Measurements from ENCODE around the gene CDC6. TPM values are rescaled to one million over a fixed set of nuclear protein-coding genes. Genes with fewer than 3 reads are reported as not detected.

The CDC6 gene
- total RNA-seq, 2 experiments from 2014 or later = 67.5 to 69.9 TPM

DNA sequence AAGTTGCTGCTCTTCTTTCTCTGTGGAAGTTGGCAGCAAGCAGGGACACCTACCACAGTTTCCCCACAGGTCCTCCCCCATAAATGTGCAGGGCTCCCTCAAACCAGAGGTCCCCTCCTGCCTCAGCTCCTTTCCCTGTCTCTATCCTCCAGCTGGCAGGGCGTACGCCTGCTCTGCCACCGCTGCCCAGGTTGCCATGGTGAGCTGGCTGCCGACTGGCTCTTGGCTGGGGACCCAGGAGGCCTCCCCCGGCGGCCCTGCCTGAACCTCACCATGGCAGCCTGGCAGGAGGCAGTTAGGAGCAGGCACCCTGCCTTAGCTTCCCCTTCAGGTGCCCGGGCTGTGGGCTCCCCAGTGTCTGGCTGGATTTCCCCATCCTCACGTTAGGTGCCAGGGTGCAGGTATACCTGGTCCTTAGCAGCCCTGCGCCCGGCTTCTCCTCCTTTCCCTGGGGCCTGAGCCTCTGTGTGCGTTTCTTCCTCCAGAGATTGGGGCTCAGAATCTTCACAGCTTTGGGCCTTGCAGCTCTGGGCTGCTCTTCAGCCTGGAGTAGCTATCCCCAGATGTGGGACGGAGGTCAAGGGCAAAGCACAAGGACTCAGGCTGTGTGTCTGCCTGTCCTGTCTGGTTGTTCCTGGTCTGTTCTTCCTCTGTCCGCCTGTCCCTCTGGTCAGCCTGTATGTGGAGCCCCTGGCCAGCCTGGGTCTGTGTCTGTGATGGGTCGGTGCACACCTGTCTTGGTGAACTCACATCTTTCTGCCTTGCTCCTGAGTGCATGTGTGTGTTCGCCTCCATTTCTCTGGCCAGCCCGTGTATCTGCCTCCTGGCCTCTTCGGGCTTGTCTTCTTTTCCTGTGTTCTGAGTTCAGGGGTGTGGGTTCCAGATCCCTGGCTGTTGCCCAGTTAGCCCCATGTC is 61.1 kb downstream of the CDC6 start:
- H3K9me3 Mint-ChIP-seq = no peaks in the 10 kb centered on the region
- ChIA-PET POLR2A (interaction anchor here (0.7 to 2.3 kb wide), 5 partner anchors 10 to 69 kb away, joined by 3 to 8 read pairs (median 4); partner anchors contain the start of gene TOP2A), CTCF (no interaction called here)
- DNase-seq = no peak
- no peak overlapping the region for H3K4me3 Mint-ChIP-seq
- H3K27ac Mint-ChIP-seq = peak overlapping the region; percentile 60
- H3K36me3 Mint-ChIP-seq (ENCODE audit: low read depth) = peaks cover 42% of the 10 kb centered on the region
- H3K4me1 Mint-ChIP-seq = peaks cover 67% of the 10 kb centered on the region
- H3K27me3 Mint-ChIP-seq = no peaks in the 10 kb centered on the region

DNA sequence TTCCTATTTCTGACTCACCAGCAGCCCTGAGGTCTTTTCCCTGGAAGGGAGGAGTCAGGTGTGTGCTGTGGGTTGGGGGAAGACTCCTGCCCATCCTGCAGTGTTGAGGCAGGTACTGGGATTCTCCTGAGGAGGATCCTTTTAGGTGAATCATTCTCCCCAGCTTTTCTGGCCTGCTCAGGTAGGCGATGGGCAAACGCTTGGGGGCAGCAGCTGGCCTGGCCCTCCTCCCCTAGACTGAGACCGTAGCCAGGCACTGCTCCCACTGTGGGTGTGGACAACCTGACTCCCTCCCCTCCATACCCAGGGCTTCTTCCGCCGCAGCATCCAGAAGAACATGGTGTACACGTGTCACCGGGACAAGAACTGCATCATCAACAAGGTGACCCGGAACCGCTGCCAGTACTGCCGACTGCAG is 61.8 kb downstream of the CDC6 start:
- Mint-ChIP-seq H3K9me3 (no peaks in the 10 kb centered on the region), H3K36me3 (ENCODE audit: low read depth) (peaks cover 39% of the 10 kb centered on the region), H3K4me1 (peaks cover 61% of the 10 kb centered on the region), H3K27me3 (no peaks in the 10 kb centered on the region), H3K27ac (peak overlapping the region; percentile 60), H3K4me3 (no peak overlapping the region)
- POLR2A ChIA-PET = no interaction called here
- no peak for DNase-seq
- CTCF ChIA-PET = no interaction called here

DNA sequence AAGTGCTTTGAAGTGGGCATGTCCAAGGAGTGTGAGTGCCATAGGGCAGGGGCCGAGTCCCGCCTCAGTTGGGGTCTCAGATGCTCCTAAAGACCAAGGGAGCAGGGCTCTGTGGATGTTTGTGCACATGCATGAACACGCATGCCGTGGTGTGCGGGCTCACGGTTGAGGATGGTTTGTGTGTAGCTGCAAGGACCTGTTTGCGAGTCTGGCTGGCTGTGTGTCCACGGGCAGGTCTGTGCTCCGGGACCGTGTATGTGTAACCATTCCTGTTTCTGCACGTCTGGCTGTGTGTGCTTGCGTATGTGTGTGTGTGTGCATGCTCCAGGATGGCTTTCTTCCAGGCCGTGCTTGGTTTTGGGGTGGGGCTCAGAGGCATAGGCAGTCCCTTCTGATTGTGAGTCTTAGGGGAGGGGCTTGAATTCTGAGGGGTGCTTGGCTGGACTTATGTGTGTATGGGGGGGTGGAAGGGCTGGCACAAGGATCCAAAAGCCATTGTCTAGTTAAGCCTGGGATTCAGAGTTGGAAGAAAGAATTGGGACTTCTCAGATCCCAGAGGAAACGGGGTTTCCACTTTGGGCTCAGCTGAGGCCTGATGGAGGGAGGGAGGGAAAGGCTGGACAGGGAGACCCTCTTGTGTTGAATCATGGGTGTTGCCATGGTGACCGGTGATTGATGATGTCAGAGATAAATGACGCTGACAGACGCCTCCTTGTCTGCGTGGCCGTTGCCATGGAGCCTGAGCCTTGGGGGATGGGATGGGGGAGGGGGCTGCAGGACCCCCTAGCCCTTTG is 62.4 kb downstream of the CDC6 start:
- Mint-ChIP-seq H3K9me3 (no peaks in the 10 kb centered on the region), H3K4me1 (peaks cover 55% of the 10 kb centered on the region), H3K36me3 (ENCODE audit: low read depth) (peaks cover 43% of the 10 kb centered on the region), H3K4me3 (no peak overlapping the region), H3K27me3 (no peaks in the 10 kb centered on the region), H3K27ac (peak overlapping the region; percentile 11)
- CTCF ChIA-PET = interaction anchor here (1.2 to 6.7 kb wide), 2 partner anchors 13 to 45 kb away, joined by 5 to 173 read pairs; partner anchors contain the start of gene RARA
- DNase-seq = no peak
- POLR2A ChIA-PET = no interaction called here

DNA sequence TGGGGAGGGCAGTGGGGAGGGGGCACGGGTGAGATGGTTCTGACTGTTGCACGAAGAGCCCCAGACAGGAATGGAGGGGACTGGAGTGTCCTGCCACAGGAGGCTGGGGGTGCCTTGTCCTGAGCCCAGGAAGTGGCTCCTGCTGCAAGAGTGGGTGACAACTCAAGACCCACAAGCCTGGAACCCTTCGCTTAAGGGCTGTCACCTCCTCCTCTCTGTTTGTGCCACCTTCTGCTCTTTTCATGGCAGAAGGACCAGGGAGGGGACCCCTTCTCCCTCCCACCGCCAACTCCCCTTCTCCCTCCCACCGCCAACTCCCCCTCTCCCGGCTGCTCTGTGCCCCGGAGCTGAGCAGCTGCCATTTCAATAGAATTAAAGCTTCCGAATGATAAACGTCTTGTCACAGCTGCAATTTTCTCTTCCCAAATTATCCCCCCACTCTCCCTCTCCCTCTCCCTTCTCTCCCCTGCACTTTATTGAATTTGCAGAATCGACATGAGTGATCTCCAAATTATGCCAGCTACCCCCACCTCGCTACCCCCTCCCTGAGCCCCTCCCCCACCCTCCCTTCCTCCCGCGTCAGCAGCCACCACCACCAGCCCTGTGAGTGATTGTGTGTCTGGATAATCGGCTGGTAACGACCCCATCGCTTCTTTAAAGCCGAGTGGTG is 63.1 kb downstream of the CDC6 start:
- no peak for DNase-seq
- CTCF ChIA-PET = interaction anchor here (1.2 to 6.7 kb wide), 2 partner anchors 12 to 46 kb away, joined by 5 to 173 read pairs; partner anchors contain the start of gene RARA
- peaks cover 49% of the 10 kb centered on the region for H3K36me3 Mint-ChIP-seq (ENCODE audit: low read depth)
- no peak overlapping the region for H3K4me3 Mint-ChIP-seq
- POLR2A ChIA-PET = interaction anchor here (1.0 to 5.1 kb wide), 2 partner anchors 48 to 130 kb away, joined by 3 to 35 read pairs; no protein-coding TSS in a partner anchor
- H3K27ac Mint-ChIP-seq = no peak overlapping the region
- H3K9me3 Mint-ChIP-seq = no peaks in the 10 kb centered on the region
- H3K4me1 Mint-ChIP-seq = peaks cover 49% of the 10 kb centered on the region
- H3K27me3 Mint-ChIP-seq = no peaks in the 10 kb centered on the region

DNA sequence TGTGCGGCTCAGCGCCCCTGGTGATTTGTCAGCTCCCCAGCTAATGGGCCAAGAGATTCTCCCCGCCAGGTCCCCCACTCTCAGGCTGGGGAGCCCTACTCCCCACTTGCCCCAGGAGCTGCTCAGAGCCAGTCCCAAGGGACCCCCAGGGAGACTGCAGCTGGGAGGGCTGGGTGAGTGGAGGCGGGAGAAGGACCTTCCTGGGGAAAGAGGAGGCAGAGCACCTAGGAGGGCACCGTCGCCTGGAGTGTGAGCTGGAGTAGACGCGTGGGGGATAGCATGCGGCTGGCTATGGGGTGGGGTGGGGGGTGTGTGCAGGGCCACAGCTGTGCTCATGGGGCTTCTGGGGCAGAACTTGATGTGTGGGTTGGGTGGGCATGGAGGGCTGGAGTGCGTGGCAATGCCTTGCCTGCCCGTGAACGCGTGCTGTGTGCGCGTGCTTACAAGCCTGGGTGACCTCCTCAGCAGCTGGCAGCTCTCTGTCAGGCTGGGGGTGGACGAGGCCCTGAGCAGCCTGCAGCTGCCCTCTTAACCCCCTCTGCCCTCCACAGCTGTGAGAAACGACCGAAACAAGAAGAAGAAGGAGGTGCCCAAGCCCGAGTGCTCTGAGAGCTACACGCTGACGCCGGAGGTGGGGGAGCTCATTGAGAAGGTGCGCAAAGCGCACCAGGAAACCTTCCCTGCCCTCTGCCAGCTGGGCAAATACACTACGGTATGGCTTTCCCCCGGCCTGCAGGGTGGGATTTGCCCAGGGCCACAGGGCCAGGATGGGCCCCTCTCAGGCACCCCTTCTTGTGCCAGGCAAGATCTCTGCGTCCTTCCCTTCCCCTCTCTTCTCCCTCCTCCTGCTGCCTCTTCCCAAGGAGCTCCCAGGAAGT is 63.9 kb downstream of the CDC6 start:
- no peaks in the 10 kb centered on the region for H3K27me3 Mint-ChIP-seq
- no peak for DNase-seq
- no peaks in the 10 kb centered on the region for H3K9me3 Mint-ChIP-seq
- H3K27ac Mint-ChIP-seq = no peak overlapping the region
- ChIA-PET POLR2A (interaction anchor here (0.8 to 5.1 kb wide), 5 partner anchors 28 to 129 kb away, joined by 3 to 35 read pairs (median 3); no protein-coding TSS in a partner anchor), CTCF (interaction anchor here (1.2 to 6.7 kb wide), 3 partner anchors 11 to 47 kb away, joined by 3 to 173 read pairs (median 5); partner anchors contain the start of gene RARA)
- peaks cover 42% of the 10 kb centered on the region for H3K4me1 Mint-ChIP-seq
- peaks cover 52% of the 10 kb centered on the region for H3K36me3 Mint-ChIP-seq (ENCODE audit: low read depth)
- no peak overlapping the region for H3K4me3 Mint-ChIP-seq

DNA sequence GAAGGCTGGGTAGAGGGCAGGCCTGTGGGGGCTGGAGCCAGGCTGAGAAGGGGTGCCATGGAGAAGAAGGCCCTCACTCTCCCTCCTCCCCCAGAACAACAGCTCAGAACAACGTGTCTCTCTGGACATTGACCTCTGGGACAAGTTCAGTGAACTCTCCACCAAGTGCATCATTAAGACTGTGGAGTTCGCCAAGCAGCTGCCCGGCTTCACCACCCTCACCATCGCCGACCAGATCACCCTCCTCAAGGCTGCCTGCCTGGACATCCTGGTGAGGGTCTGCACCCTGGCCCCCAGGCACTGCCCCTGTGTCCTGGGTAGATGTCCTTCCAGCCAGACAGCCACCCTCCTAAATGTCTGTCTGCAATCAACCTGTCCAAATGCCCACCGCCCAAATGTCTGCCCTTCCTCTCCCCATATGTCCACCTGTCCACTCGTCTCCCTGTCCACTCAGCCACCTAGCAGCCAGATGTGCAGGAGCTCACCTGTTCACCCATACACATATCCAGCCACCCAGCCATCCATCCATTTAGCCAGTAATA is 64.6 kb downstream of the CDC6 start:
- Mint-ChIP-seq H3K9me3 (no peaks in the 10 kb centered on the region), H3K4me1 (peaks cover 35% of the 10 kb centered on the region), H3K27me3 (no peaks in the 10 kb centered on the region), H3K4me3 (no peak overlapping the region), H3K27ac (no peak overlapping the region), H3K36me3 (ENCODE audit: low read depth) (peaks cover 50% of the 10 kb centered on the region)
- ChIA-PET POLR2A (interaction anchor here (0.8 to 5.1 kb wide), 4 partner anchors 29 to 109 kb away, joined by 3 to 35 read pairs (median 4); no protein-coding TSS in a partner anchor), CTCF (interaction anchor here (1.6 to 6.7 kb wide), 2 partner anchors 28 to 47 kb away, joined by 3 to 173 read pairs; partner anchors contain the start of gene RARA)
- DNase-seq = no peak

DNA sequence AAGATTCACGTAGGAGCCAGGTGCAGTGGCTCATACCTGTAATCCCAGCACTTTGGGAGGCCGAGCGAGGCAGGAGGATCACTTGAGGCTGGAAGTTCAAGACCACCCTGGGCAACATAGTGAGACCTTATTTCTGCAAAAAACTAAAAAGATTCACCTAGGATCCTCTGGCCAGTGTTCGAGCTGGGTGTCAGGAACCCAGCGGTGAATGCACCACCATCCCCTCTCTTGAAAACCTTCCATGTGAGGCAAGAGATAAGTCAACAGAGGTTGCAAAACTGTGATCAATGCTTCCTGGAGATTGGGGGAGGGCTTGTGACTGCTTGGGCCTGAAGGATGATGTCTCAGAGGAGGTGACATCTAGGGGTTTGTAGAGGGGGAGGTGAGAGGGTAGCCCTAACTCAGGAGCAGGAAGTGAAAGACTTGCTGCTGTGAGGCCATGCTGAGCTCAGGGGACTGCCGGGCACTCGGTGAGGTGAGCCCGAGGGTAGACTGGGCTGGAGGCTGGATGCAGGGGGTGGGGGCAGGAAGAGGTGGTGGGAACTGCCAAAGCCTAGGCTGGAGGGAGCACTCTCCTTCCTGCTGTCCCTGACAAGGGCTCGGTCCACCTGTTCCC is 65.2 kb downstream of the CDC6 start:
- Mint-ChIP-seq H3K4me1 (peaks cover 30% of the 10 kb centered on the region), H3K27ac (peak overlapping the region; percentile 54), H3K36me3 (ENCODE audit: low read depth) (peaks cover 50% of the 10 kb centered on the region), H3K9me3 (no peaks in the 10 kb centered on the region), H3K27me3 (no peaks in the 10 kb centered on the region), H3K4me3 (no peak overlapping the region)
- DNase-seq = no peak
- CTCF ChIA-PET = interaction anchor here (1.6 to 6.7 kb wide), 2 partner anchors 29 to 48 kb away, joined by 3 to 173 read pairs; partner anchors contain the start of gene RARA
- POLR2A ChIA-PET = interaction anchor here (0.8 to 5.1 kb wide), 5 partner anchors 29 to 65 kb away, joined by 3 to 35 read pairs (median 5); partner anchors contain the start of genes RARA and TOP2A

Other genes starting within 250 kb of the CDC6 start
- 10 to 100 TPM; 82.2 to 84.2 TPM for gene MED24, start 233.5 kb upstream of the CDC6 start, total RNA-seq
- 1 to 10 TPM; 8.4 TPM for gene THRA, start 224.9 kb upstream of the CDC6 start, total RNA-seq
- 1 to 10 TPM; 5.2 to 5.9 TPM for gene NR1D1, start 187.3 kb upstream of the CDC6 start, total RNA-seq
- 100 to 1,000 TPM; 102 to 103 TPM for gene MSL1, start 165.9 kb upstream of the CDC6 start, total RNA-seq
- gene CASC3, start 147.3 kb upstream of the CDC6 start, total RNA-seq = 10 to 100 TPM; 84.5 to 89.1 TPM
- 1 to 10 TPM; 4.7 to 6.0 TPM for gene RAPGEFL1, start 110.4 kb upstream of the CDC6 start, total RNA-seq
- gene WIPF2, start 68.6 kb upstream of the CDC6 start, total RNA-seq = 10 to 100 TPM; 26.0 TPM
- 10 to 100 TPM; 65.2 to 65.5 TPM for gene RARA, start 21.3 kb downstream of the CDC6 start, total RNA-seq
- not detected for gene GJD3, start 76.9 kb downstream of the CDC6 start, total RNA-seq
- gene TOP2A, start 130.0 kb downstream of the CDC6 start, total RNA-seq = 100 to 1,000 TPM; 361 to 373 TPM
- gene IGFBP4, start 155.6 kb downstream of the CDC6 start, total RNA-seq = 10 to 100 TPM; 27.1 to 28.4 TPM
- 10 to 100 TPM in 1 of 2 experiments, 1 to 10 TPM in 1; 9.5 to 12.7 TPM for gene TNS4, start 213.7 kb downstream of the CDC6 start, total RNA-seq

Data from activated CD4-positive, alpha-beta memory T cell treated with anti-CD3 and anti-CD28 coated beads, Interleukin-2, amount 10 ng/mL, durations not matched to agents 7 days and 5 days (primary cell).